ENCODE data around the gene ATP2B2. TPM values are rescaled to one million over a fixed set of nuclear protein-coding genes. Genes with fewer than 3 reads are reported as not detected.

The ATP2B2 gene
- total and polyA plus RNA-seq, 2 donors (not counting 1 experiment from before 2014, with no cell fraction given), result not detected

GRCh38 chr3:10506696-10507095 is 1.3 kb upstream of the ATP2B2 start:
- H3K4me1 ChIP-seq (ENCODE audit: control insufficient read depth in 2 of 2, insufficient read depth in 2 of 2, low read length in 2 of 2), result peaks cover 6 to 10% of the 10 kb centered on the region in 2 donors

More at GRCh38 chr3:10506696-10507095, 1.3 kb upstream of the ATP2B2 start:
- H3K4me3 ChIP-seq (ENCODE audit: control extremely low read depth in 1 of 5, extremely low read depth in 1 of 5, insufficient read depth in 1 of 5, low read depth in 2 of 5, low read length in 4 of 5), result no peak overlapping the region
- no peak for TF ChIP-seq EZH2 (IDR thresholded peaks at IDR 0.05; ENCODE audit: borderline replicate concordance, insufficient read depth, low read depth, low read length, poor library complexity, severe bottlenecking)
- no peak for TF ChIP-seq CTCF (IDR thresholded peaks at IDR 0.05)
- no peaks in the 10 kb centered on the region for H3K36me3 ChIP-seq (replicated peaks in 1 of 2; ENCODE audit: control extremely low read depth in 1 of 2, control insufficient read depth in 1 of 2, extremely low read depth in 1 of 2, insufficient read depth in 2 of 2, low read length in 1 of 2)
- ChIA-PET POLR2A (no interaction called here), CTCF (no interaction called here)
- H2AFZ ChIP-seq (ENCODE audit: insufficient read depth, low read depth, low read length, poor library complexity, severe bottlenecking), result no peak overlapping the region
- H3K27me3 ChIP-seq (replicated peaks in 1 of 4; ENCODE audit: control extremely low read depth in 1 of 4, control insufficient read depth in 3 of 4, insufficient read depth in 4 of 4, low read length in 3 of 4), result peaks cover 0 to 28% (median 8%) of the 10 kb centered on the region in 4 experiments
- H4K20me1 ChIP-seq (ENCODE audit: control insufficient read depth, insufficient read depth, low read length, poor library complexity, severe bottlenecking), result no peaks in the 10 kb centered on the region
- Mint-ChIP-seq H3K9me3 (ENCODE audit: insufficient read depth) (no peaks in the 10 kb centered on the region), H3K4me1 (peaks cover 8% of the 10 kb centered on the region), H3K4me3 (peak overlapping the region; percentile 37), H3K27me3 (peaks cover 15% of the 10 kb centered on the region), H3K27ac (no peak overlapping the region)
- DNase-seq (no peak), ATAC-seq (ENCODE audit: low read depth) (no peak)
- no peak overlapping the region for H3K9ac ChIP-seq (ENCODE audit: low read length)
- H3K4me2 ChIP-seq (replicated peaks; ENCODE audit: low read depth, low read length, poor library complexity, severe bottlenecking), result no peak overlapping the region
- no peaks in the 10 kb centered on the region for H3K79me2 ChIP-seq (ENCODE audit: control insufficient read depth, insufficient read depth, low read length)
- 92% methylated on average over 14 of the region's 14 CpGs for WGBS (ENCODE audit: insufficient coverage)
- intact Hi-C loops (cut with micrococcal nuclease), result no loop called here
- no peak overlapping the region for H3K27ac ChIP-seq (ENCODE audit: low read length in 2 of 2)
- H3K9me3 ChIP-seq (ENCODE audit: control extremely low read depth in 1 of 3, control insufficient read depth in 2 of 3, insufficient read depth in 1 of 3, low read length in 2 of 3), result no peaks in the 10 kb centered on the region

Data from B cell (primary cell).